Sigmoid colon (tissue), 4 donors: ENCODE measurements around the gene LRRC72.

Experiments used
- CTCF ChIP-seq, 4 experiments: fragments of 450-650 bp in 3 of 4; fragments of 200-600 bp in 1 of 4; IDR thresholded peaks; one replicate each; pipeline ENCODE4 v1.5.1; 2016 to 2019; ENCODE audit warnings: antibody characterized with exemption in 4 of 4, mild to moderate bottlenecking in 3 of 4, moderate library complexity in 2 of 4
- EP300 ChIP-seq, 4 donors: sonication (generic); formaldehyde crosslinking; IDR thresholded peaks; one replicate each; pipeline ENCODE4 v1.6.1; 2017; ENCODE audit warnings: antibody characterized with exemption in 4 of 4
- POLR2A ChIP-seq, 2 donors: fragments of 450-650 bp; IDR thresholded peaks; one replicate each; pipeline ENCODE4 v1.6.1; 2016; ENCODE audit warnings: antibody characterized with exemption in 2 of 2, mild to moderate bottlenecking in 2 of 2, moderate library complexity in 2 of 2
- POLR2AphosphoS5 ChIP-seq, 4 donors: sonication (generic); formaldehyde crosslinking; IDR thresholded peaks; one replicate each; pipeline ENCODE4 v1.6.1; 2017; ENCODE audit warnings: antibody characterized with exemption in 4 of 4

- TF ChIP-seq CTCF (IDR thresholded peaks at IDR 0.05) (no peak), POLR2A (IDR thresholded peaks at IDR 0.05) (no peak), POLR2AphosphoS5 (IDR thresholded peaks at IDR 0.05) (no peak), EP300 (IDR thresholded peaks at IDR 0.05) (no peak)
Measured at GRCh38 chr7:16581286-16581685, 54.7 kb downstream of the LRRC72 start.
